ENCODE results near the gene LZTR1. TPM values are rescaled to one million over a fixed set of nuclear protein-coding genes. Genes with fewer than 3 reads are reported as not detected.

The LZTR1 gene
- total and polyA plus RNA-seq, 4 donors, result 11.3 to 83.9 (median 70.4) TPM

DNA sequence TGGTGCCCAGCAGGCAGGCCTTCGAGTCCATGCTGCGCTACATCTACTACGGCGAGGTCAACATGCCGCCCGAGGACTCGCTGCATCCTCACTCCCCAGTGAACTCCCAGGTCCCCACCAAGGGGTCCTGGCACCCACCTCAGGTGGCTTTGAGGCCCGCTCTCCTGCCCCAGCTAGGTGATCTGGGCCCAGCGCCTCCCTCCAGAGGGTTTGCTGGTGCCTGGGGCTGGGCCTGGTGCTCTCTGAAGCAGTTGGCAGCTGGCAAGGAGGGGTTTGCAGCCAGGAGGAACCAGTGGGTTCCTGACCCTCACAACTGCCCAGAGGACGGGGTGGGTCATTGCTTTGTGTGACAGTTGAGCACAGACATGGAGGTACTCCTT lies 13.9 kb downstream of the LZTR1 start:
- H3K36me3 ChIP-seq (ENCODE audit: control insufficient read depth in 1 of 2, insufficient read depth in 2 of 2, low read length in 1 of 2), result peaks cover 0 to 4% of the 10 kb centered on the region in 2 donors

DNA sequence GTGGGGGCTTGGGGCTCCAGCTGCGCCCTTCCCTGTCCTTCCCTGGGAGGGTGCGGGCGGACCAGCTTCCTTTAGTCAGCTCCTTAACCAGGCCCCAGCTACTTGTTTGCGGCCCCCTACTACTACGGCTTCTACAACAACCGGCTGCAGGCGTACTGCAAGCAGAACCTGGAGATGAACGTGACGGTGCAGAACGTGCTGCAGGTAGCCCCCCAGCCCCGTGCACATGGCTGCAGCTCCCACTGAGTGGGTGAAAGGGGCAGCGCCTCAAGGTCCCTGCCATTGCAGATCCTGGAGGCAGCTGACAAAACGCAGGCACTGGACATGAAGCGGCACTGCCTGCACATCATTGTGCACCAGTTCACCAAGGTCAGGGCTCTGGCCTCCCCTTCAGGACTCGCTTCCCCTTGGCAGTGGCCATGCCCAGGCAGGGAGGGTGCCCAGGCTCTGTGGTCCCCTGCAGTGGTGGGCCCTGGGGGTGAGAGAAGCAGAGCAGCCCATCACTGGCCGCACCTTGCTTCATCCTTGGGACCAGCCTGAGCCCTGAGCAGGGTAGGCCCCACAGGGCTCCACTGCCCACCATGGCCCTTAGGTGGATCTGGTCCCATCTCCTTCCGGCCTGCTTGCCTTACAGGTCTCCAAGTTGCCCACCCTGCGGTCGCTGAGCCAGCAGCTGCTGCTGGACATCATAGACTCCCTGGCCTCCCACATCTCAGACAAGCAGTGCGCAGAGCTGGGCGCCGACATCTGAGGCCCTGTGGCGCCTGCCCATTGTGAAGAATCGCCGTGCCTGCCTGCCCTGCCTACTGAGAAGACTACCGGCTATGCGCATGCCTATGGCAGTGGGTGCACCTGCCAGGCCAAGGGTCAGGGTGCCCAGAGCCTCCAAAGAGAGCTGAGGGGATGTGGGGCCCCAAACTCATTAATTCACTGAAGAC lies 14.8 kb downstream of the LZTR1 start:
- 88 to 89% methylated on average over 27 of the region's 27 CpGs for WGBS, 2 donors
- DNase-seq (no peak), ATAC-seq (ENCODE audit: low FRiP score) (no peak)
- Histone ChIP-seq H3K4me3 (ENCODE audit: low read length in 2 of 2) (no peak overlapping the region), H3K27ac (ENCODE audit: low read depth in 1 of 2, low read length in 2 of 2) (no peak overlapping the region), H3K36me3 (ENCODE audit: control insufficient read depth in 1 of 2, insufficient read depth in 2 of 2, low read length in 1 of 2) (peaks cover 0 to 2% of the 10 kb centered on the region in 2 donors), H3K4me1 (ENCODE audit: control insufficient read depth in 1 of 2, insufficient read depth in 2 of 2, low read length in 2 of 2) (no peaks in the 10 kb centered on the region), H3K9me3 (ENCODE audit: control insufficient read depth, low read length) (no peaks in the 10 kb centered on the region), H3K27me3 (ENCODE audit: control insufficient read depth in 1 of 2, insufficient read depth in 2 of 2, low read length in 1 of 2) (no peaks in the 10 kb centered on the region)
- intact Hi-C loops (cut with DNase I), result no loop called here

More for the DNA sequence above, 13.9 kb downstream of the LZTR1 start:
- WGBS, 2 donors, result 93 to 95% methylated on average over 10 of the region's 10 CpGs
- intact Hi-C loops (cut with DNase I), result no loop called here
- Histone ChIP-seq H3K4me3 (ENCODE audit: low read length in 2 of 2) (no peak overlapping the region), H3K27ac (ENCODE audit: low read depth in 1 of 2, low read length in 2 of 2) (no peak overlapping the region), H3K9me3 (ENCODE audit: control insufficient read depth, low read length) (no peaks in the 10 kb centered on the region), H3K4me1 (ENCODE audit: control insufficient read depth in 1 of 2, insufficient read depth in 2 of 2, low read length in 2 of 2) (no peaks in the 10 kb centered on the region), H3K27me3 (ENCODE audit: control insufficient read depth in 1 of 2, insufficient read depth in 2 of 2, low read length in 1 of 2) (no peaks in the 10 kb centered on the region)
- ATAC-seq (ENCODE audit: low FRiP score) (no peak), DNase-seq (no peak)

DNA sequence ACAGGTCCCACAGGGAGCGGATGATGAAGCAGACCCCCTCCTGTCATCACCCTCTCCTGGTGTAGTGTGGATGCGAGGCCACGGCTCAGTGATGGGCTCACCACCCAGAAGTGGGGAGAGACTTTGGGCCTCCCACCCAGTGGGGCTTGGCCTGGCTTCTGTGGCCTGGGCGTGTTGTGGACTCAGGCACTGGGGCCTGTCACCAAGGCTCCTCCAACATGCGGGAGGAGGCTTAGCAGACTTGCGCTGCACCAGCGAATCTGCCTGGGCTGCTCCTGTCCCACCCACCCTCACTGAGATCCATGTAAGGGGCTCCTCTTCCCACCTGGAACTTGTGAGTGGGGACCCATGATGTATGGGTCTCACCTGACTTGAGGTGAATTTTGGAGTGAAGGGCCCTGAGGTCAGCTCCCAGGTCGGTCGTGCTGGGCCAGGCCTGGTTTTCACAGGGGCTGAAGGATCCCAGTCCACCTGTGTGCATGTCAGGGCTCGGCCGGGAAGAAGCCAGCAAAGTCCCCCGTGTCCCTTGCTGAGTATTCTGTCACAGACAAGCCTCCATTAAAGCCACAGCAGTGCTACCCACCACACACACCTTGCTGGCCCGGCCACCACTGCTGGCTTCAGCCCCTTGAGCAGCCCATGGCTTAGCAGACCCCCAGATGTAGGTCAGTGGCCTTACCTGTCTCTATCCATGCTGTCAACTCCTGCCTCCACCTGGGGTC lies 15.6 kb downstream of the LZTR1 start:
- no peak for ATAC-seq (ENCODE audit: low FRiP score)
- H3K4me3 ChIP-seq (ENCODE audit: low read length in 2 of 2), result no peak overlapping the region
- H3K27ac ChIP-seq (ENCODE audit: low read depth in 1 of 2, low read length in 2 of 2), result no peak overlapping the region
- no peak for DNase-seq
- no peaks in the 10 kb centered on the region for H3K36me3 ChIP-seq (ENCODE audit: control insufficient read depth in 1 of 2, insufficient read depth in 2 of 2, low read length in 1 of 2)
- WGBS, 2 donors, result 73 to 75% methylated on average over 13 of the region's 13 CpGs
- no peaks in the 10 kb centered on the region for H3K9me3 ChIP-seq (ENCODE audit: control insufficient read depth, low read length)
- no peaks in the 10 kb centered on the region for H3K4me1 ChIP-seq (ENCODE audit: control insufficient read depth in 1 of 2, insufficient read depth in 2 of 2, low read length in 2 of 2)
- H3K27me3 ChIP-seq (ENCODE audit: control insufficient read depth in 1 of 2, insufficient read depth in 2 of 2, low read length in 1 of 2), result no peaks in the 10 kb centered on the region
- intact Hi-C loops (cut with DNase I), result no loop called here

DNA sequence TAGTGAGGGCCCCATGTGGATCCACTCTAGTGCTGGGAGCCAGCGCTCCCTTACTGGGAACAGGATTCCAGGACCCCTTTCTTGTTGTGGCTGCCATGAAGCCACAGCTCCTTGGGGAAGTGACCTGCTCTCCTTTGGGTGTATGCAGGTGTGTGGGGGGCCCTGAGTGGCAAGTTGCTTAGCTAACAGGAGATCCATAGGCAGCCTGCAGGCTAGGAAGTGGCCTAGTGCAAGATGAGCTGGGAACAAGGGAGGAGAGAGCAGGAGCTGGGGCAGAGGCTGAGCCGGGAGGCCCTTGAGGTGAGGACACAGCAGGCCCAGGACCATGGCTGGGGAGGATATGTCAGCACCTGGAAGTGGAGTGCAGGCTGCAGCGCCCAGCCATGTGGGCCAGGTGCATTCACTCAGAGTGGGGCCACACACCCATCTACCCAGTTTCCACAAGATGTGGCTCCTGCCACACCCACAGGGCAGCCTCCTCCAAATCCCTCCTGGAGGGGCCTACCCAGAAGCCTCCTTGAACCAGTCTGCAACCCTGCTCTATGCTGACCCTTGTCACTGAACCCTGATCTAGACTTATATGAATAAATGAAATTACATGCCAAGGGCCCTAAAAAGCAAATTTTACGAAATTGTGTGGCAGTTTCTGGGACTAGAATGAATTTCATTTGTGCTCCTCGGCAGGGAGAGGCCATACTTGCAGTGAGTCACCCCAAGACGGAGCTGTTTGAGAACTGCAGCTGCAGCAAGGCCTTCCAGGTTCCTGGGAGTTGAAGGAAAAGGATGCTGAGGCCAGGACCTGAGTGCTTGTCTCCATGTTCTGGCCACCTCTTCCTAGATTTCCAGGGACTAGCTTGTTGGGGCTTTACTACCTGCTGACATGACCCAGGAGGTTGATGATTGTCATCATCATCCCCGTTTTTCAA lies 16.6 kb downstream of the LZTR1 start:
- 59 to 63% methylated on average over 7 of the region's 7 CpGs for WGBS, 2 donors
- intact Hi-C loops (cut with DNase I), result no loop called here

DNA sequence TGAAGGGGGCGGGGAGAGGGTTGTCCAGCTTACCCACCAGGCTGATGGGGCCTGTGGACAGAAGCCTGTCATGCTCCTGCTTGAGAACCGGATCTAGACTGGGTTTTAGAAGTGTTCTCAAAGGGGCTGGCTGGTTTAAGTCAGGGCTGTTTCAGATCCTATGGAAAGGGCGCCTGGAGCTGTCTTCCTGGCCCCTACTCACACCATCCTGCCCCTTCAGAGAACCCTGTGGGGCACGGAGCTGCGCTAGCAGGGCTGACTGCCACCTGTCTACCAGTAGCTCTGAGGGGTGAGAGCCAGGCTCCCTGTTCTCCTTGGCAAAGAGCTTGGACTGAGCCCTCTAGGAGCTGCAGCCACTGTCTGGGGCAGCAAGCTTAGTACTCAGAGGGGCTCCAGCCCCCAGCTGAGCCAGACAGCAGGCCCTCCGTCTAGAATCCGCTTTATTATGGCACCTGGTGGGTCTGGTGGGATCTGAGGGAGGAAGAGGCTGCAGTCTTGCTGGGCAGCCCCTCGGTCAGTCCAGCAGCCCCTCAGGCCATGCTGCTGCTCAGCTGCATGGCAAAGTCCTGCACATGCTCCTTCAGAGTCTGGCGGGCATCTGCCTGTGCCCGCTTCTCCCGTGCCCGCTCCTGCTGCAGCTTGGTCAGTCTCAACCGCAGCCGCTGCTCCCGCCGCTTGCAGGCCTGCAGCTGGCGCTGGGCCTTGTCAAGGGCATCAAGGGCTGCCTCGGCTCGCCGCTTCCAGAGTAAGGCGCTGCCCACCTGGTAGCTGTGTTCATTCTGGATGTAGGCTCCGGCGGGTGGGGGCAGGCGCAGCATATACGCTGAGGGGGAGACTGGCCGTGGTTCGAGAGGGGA lies 17.5 kb downstream of the LZTR1 start:
- Histone ChIP-seq H3K27ac (ENCODE audit: low read depth in 1 of 2, low read length in 2 of 2) (no peak overlapping the region), H3K4me3 (ENCODE audit: low read length in 2 of 2) (no peak overlapping the region), H3K36me3 (ENCODE audit: control insufficient read depth in 1 of 2, insufficient read depth in 2 of 2, low read length in 1 of 2) (no peaks in the 10 kb centered on the region), H3K4me1 (ENCODE audit: control insufficient read depth in 1 of 2, insufficient read depth in 2 of 2, low read length in 2 of 2) (no peaks in the 10 kb centered on the region), H3K9me3 (ENCODE audit: control insufficient read depth, low read length) (no peaks in the 10 kb centered on the region), H3K27me3 (ENCODE audit: control insufficient read depth in 1 of 2, insufficient read depth in 2 of 2, low read length in 1 of 2) (no peaks in the 10 kb centered on the region)
- DNase-seq (no peak), ATAC-seq (ENCODE audit: low FRiP score) (no peak)
- 82 to 87% methylated on average over 27 of the region's 27 CpGs for WGBS, 2 donors
- intact Hi-C loops (cut with DNase I), result no loop called here

More for the DNA sequence above, 16.6 kb downstream of the LZTR1 start:
- DNase-seq, result no peak
- Histone ChIP-seq H3K36me3 (ENCODE audit: control insufficient read depth in 1 of 2, insufficient read depth in 2 of 2, low read length in 1 of 2) (no peaks in the 10 kb centered on the region), H3K27me3 (ENCODE audit: control insufficient read depth in 1 of 2, insufficient read depth in 2 of 2, low read length in 1 of 2) (no peaks in the 10 kb centered on the region), H3K4me3 (ENCODE audit: low read length in 2 of 2) (no peak overlapping the region), H3K4me1 (ENCODE audit: control insufficient read depth in 1 of 2, insufficient read depth in 2 of 2, low read length in 2 of 2) (no peaks in the 10 kb centered on the region), H3K27ac (ENCODE audit: low read depth in 1 of 2, low read length in 2 of 2) (no peak overlapping the region), H3K9me3 (ENCODE audit: control insufficient read depth, low read length) (no peaks in the 10 kb centered on the region)
- no peak for ATAC-seq (ENCODE audit: low FRiP score)

DNA sequence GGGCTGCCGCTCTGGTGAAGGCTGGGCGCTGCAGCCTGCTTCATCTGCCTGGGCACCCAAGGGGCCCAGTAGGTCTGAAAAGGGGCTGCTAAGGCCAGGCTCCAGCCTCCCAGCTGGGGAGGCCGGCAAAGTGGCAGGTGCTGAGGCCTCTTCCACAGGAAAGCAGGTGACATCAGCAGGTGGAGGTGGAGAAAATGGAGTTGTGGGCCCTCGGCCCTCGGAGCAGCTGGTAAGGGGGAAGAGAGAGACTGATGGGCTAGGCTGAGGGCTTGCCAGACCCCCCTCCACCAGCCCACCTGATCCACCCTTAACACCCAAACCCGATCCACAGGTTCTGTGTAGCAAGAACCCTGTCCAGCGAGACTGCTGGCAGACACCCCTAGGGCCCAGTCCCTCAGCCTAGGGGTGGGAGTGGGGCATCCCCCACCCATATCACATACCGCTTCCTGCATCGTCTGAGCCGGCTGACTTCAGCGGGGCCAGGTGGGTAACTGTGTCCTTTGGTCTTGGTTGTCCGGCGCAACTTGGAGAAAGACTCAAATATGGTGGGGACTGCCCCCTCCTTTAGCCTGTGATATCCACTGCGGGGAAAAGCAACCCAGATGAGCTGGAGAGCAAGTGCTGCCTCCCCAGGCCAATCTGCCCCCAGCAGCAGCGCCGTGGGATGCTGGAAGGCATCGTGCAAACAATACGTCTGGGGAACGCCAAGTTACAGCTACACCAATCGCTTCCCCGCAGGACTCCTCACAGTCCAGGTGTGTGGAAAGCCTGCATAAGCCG lies 18.3 kb downstream of the LZTR1 start:
- H3K36me3 ChIP-seq (ENCODE audit: control insufficient read depth in 1 of 2, insufficient read depth in 2 of 2, low read length in 1 of 2), result no peaks in the 10 kb centered on the region
- no peaks in the 10 kb centered on the region for H3K4me1 ChIP-seq (ENCODE audit: control insufficient read depth in 1 of 2, insufficient read depth in 2 of 2, low read length in 2 of 2)
- no peaks in the 10 kb centered on the region for H3K9me3 ChIP-seq (ENCODE audit: control insufficient read depth, low read length)
- WGBS, 2 donors, result 51 to 53% methylated on average over 21 to 22 of the region's 22 CpGs
- DNase-seq (no peak), ATAC-seq (ENCODE audit: low FRiP score) (no peak)
- peak overlapping the region; percentile 12 to 27 for H3K4me3 ChIP-seq (ENCODE audit: low read length in 2 of 2)
- intact Hi-C loops (cut with DNase I), result no loop called here
- H3K27me3 ChIP-seq (ENCODE audit: control insufficient read depth in 1 of 2, insufficient read depth in 2 of 2, low read length in 1 of 2), result no peaks in the 10 kb centered on the region
- H3K27ac ChIP-seq (ENCODE audit: low read depth in 1 of 2, low read length in 2 of 2), result no peak overlapping the region

DNA sequence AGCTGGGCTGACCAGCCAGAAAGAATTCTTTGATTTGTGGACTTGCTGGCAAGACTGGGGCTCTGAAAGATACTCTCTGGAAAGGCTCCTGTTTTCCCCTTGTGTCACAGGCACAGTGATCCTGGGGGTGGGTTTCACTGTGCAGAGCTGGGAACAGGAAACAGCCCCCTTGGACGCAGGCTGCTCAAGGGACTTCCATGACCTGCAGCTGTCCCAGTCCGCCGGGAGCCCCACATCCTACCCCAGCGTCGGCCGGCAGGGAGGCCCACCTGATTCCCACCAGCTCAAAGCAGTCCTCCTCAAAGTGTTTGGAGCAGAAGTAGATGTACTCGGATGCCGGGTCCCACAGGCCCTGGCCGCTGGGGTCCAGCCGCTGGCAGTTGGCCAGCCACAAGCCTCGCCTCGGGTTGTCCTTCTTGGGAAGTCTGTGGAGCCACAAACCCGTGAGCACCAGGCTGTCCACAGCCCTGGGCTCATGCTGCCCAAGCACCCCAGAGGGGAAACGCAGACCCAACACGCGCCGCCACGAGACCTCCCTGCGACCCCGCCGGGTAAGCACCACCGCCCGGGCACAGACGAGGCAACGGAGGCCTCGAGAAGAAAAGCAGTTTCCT lies 19.0 kb downstream of the LZTR1 start:
- no peaks in the 10 kb centered on the region for H3K27me3 ChIP-seq (ENCODE audit: control insufficient read depth in 1 of 2, insufficient read depth in 2 of 2, low read length in 1 of 2)
- intact Hi-C loops (cut with DNase I), result loop anchor here in 1 of 2 donors (1.0 kb wide), 1 partner anchor 19 kb away; the partner anchor contains the start of gene LZTR1

More for the DNA sequence above, 19.0 kb downstream of the LZTR1 start:
- H3K36me3 ChIP-seq (ENCODE audit: control insufficient read depth in 1 of 2, insufficient read depth in 2 of 2, low read length in 1 of 2), result no peaks in the 10 kb centered on the region
- peak overlapping the region in 1 of 2 donors; percentile 97 for H3K27ac ChIP-seq (ENCODE audit: low read depth in 1 of 2, low read length in 2 of 2)
- H3K4me1 ChIP-seq (ENCODE audit: control insufficient read depth in 1 of 2, insufficient read depth in 2 of 2, low read length in 2 of 2), result no peaks in the 10 kb centered on the region
- H3K4me3 ChIP-seq (ENCODE audit: low read length in 2 of 2), result peak overlapping the region; percentile 12 to 27
- no peaks in the 10 kb centered on the region for H3K9me3 ChIP-seq (ENCODE audit: control insufficient read depth, low read length)
- ATAC-seq (ENCODE audit: low FRiP score) (no peak), DNase-seq (no peak)
- 1 to 2% methylated on average over 26 of the region's 26 CpGs for WGBS, 2 donors

All from aorta (tissue), 5 donors.